ENCODE data around the gene MERTK.

MERTK gene

DNA sequence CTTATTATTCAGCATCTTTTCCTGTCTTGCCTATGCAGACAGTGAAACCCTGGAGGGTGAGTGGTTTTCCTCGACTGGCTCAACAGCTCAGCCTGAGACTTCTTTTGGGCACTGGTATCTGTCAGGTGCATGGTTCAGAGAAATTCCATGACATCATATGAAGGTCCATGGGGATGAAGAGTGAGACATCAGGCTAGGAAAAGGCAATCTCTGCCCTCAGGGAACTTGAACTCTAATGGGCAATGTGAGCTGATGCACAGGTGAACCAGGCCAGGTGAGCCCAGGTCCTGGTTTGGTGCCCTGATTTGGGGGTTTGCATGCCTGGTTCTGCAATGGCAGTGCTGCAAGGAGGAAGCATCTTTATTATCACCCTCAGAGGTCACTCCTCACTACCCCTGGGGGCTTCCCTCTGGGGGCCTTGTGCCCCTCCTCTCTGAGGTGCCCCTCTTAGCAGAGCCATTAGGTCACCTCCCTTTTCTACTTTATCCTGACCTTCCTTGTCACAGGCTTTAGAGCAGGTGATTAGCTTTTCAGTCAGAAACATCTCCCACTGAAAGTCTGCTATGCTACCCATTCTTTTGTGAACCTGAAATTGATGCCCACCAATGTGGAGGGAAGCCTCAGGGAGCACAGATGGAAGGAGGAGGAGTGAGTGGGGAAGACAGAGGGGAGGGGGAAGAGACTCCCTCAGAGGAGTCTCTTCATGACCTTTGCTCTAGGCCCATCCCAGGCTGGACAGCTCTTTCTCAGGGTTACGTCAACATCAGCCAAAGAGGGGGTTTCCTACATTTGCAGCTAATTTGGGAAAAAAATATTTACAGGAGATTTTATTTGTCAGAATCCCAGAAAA is 47.3 kb downstream of the MERTK start:
- in situ Hi-C loops (cut with MboI; ENCODE audit: low pct_unique_long_range_greater_than_20kb, low sequenced_read_pairs, unreplicated experiment) = no loop called here
- no peak for DNase-seq (ENCODE audit: low spot score)
- TF ChIP-seq, protein P1, sequence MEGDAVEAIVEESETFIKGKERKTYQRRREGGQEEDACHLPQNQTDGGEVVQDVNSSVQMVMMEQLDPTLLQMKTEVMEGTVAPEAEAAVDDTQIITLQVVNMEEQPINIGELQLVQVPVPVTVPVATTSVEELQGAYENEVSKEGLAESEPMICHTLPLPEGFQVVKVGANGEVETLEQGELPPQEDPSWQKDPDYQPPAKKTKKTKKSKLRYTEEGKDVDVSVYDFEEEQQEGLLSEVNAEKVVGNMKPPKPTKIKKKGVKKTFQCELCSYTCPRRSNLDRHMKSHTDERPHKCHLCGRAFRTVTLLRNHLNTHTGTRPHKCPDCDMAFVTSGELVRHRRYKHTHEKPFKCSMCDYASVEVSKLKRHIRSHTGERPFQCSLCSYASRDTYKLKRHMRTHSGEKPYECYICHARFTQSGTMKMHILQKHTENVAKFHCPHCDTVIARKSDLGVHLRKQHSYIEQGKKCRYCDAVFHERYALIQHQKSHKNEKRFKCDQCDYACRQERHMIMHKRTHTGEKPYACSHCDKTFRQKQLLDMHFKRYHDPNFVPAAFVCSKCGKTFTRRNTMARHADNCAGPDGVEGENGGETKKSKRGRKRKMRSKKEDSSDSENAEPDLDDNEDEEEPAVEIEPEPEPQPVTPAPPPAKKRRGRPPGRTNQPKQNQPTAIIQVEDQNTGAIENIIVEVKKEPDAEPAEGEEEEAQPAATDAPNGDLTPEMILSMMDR (IDR thresholded peaks at IDR 0.05; ENCODE audit: extremely low read depth, insufficient read depth, missing control alignments) = no peak

DNA sequence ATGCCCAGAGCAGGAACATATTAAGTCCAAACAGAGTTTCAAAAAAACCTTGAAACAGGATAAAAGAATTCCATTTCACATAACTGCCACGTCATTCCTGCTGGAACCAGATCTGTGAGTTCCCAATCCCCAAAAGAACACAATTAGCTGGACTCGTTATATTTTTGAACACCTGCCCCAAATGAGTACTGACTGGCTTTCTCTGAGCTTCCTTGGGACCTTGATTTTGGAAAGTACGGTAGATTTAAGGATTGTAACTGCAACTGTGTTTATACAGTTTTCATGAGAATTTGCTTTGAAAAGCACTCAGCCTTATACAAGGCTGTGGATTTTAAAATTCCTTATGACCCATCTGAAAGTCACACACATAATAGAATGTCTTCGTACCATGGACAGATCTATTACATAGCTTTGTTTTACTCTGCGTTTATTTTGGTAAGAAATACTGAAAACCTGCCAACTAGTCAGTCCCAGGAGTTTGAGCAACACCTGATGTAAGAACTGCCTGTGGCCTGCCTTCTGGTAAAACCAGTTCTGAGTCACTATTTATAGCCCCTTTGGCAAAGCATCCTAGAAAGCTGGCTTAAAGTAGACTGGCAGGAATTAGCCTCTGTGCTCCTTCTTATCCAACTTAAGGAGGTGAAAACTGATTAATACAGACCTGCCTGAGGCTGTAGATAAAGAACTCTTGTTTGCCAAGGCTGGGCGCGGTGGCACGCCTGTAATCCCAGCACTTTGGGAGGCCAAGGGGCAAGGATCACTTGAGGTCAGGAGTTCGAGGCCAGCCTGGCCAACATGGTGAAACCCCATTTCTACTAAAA is 48.1 kb downstream of the MERTK start:
- in situ Hi-C loops (cut with MboI; ENCODE audit: low pct_unique_long_range_greater_than_20kb, low sequenced_read_pairs, unreplicated experiment) = no loop called here
- TF ChIP-seq, protein P1 (IDR thresholded peaks at IDR 0.05; ENCODE audit: extremely low read depth, insufficient read depth, missing control alignments) = no peak
- no peak for DNase-seq (ENCODE audit: low spot score)

DNA sequence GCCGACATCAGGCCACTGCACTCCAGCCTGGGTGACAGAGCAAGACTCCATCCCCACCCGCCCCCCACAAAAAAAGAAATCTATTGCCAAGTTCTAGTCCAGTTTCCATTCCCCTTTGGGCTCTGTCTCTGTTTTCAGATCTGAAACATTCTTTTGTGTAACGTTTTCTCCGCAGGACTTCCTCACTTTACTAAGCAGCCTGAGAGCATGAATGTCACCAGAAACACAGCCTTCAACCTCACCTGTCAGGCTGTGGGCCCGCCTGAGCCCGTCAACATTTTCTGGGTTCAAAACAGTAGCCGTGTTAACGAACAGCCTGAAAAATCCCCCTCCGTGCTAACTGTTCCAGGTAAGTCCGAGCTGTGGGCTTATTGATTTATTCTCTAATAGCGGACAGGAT is 48.8 kb downstream of the MERTK start:
- DNase-seq (ENCODE audit: low spot score) = no peak
- in situ Hi-C loops (cut with MboI; ENCODE audit: low pct_unique_long_range_greater_than_20kb, low sequenced_read_pairs, unreplicated experiment) = no loop called here
- TF ChIP-seq, protein P1 (IDR thresholded peaks at IDR 0.05; ENCODE audit: extremely low read depth, insufficient read depth, missing control alignments) = no peak

DNA sequence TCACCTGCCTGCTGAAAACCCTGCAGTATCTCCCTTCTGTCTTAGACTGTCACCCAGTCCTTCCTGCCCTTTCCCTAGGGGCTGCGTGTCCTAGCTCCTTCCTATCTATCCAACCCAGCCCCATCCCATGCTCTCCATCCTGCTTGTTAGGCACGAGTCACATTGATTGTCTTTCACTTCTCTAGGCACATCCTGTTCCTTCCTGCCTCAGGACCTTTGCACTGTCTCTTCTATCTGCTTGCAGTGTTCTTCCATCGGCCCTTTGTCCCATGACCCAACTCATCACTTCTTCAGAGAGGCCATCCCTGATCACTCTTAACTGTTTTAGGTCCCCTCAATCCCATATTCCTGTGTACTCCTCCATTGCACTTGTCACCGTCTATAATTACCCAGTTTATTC is 50.4 kb downstream of the MERTK start:
- in situ Hi-C loops (cut with MboI; ENCODE audit: low pct_unique_long_range_greater_than_20kb, low sequenced_read_pairs, unreplicated experiment) = no loop called here
- no peak for DNase-seq (ENCODE audit: low spot score)
- TF ChIP-seq, protein P1 (IDR thresholded peaks at IDR 0.05; ENCODE audit: extremely low read depth, insufficient read depth, missing control alignments) = no peak

DNA sequence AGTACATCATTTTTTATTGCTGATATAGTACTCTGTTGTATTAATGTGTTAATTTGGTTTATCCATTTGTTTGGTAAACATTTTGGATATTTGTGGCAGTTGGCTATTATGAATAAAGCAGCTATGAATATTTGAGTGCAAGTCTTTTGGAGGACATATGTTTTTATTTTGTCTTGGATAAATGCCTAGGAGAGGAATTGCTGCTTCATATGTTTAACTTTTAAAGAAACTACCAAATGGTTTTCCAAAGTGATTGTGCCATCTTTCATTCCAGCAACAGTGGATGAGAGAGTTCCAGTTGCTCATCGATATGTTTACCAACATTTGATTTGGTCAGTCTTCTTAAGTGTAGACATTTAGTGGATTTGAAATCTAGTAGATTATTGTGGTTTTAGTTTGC is 51.8 kb downstream of the MERTK start:
- in situ Hi-C loops (cut with MboI; ENCODE audit: low pct_unique_long_range_greater_than_20kb, low sequenced_read_pairs, unreplicated experiment) = no loop called here
- no peak for DNase-seq (ENCODE audit: low spot score)
- TF ChIP-seq, protein P1 (IDR thresholded peaks at IDR 0.05; ENCODE audit: extremely low read depth, insufficient read depth, missing control alignments) = no peak

DNA sequence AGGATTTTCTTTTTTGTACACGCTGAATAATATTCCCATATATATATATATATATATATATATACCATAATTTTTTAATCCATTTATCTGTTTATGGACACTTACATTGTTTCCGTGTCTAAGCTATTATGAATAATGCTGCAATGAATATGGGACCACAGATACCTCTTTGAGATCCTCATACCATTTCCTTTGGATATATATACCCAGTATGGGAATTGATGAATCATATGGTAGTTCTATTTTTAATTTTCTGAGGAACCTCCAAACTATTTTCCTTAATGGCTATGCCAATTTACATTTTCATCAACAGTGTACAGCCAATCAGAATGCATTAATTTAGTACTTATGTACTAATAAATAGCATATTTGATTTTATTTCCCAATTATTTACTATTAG is 53.1 kb downstream of the MERTK start:
- no peak for DNase-seq (ENCODE audit: low spot score)
- in situ Hi-C loops (cut with MboI; ENCODE audit: low pct_unique_long_range_greater_than_20kb, low sequenced_read_pairs, unreplicated experiment) = no loop called here
- TF ChIP-seq, protein P1 (IDR thresholded peaks at IDR 0.05; ENCODE audit: extremely low read depth, insufficient read depth, missing control alignments) = no peak
